Panc1 (cell line): ENCODE results near the gene HSF5.

Experiments used
- CTCF ChIP-seq: fragments of 450-650 bp; IDR thresholded peaks from 2 replicates; pipeline ENCODE4 v1.5.1; 2017; ENCODE audit warnings: mild to moderate bottlenecking
- POLR2AphosphoS5 ChIP-seq: IDR thresholded peaks from 2 replicates; pipeline ENCODE4 v1.6.1; 2012; ENCODE audit warnings: mild to moderate bottlenecking, low read depth, low read length, moderate library complexity

GRCh38 chr17:58413684-58414083 lies 74.5 kb downstream of the HSF5 start:
- TF ChIP-seq CTCF (no peak), POLR2AphosphoS5 (no peak)
